Measurements from ENCODE around the gene TCF7L2. TPM values are rescaled to one million over a fixed set of nuclear protein-coding genes. Genes with fewer than 3 reads are reported as not detected.

TCF7L2 gene
- polyA plus RNA-seq, 1 experiment = 11.3 TPM

DNA sequence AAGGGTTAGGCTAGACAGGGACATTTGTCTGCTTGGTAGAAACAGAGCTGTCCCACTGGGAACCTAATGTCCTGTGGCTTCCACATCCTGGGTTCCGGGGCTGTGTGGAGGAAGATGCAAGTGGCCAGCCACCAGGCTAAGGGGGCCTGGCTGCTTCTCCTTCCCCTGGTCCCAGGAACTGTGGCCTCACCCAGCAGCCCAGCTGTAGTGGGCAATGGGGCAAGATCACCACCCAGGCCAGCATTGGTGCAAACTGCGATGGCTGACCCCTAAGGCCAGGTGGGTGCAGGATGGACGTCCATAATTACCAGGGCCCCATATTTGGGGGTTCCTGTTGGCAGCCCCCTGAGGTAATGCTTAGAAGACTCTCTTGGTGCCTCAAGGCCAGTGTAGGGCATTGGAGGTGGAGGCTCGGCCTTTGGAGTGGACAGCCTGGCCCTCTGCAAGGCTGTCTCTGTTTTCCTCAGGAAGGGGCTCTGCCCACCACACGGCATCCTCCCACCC lies 226.7 kb downstream of the TCF7L2 start:
- H3K27me3 ChIP-seq (ENCODE audit: control insufficient read depth, insufficient read depth, low read length) = 0 out of 2 replicates have a peak, but pooled peaks cover 1% of the 10 kb centered on the region
- no peak for DNase-seq (ENCODE audit: low read depth)
- H3K4me3 ChIP-seq (ENCODE audit: low read depth, low read length) = no peak overlapping the region
- CTCF ChIA-PET = no interaction called here
- TF ChIP-seq, protein P1, sequence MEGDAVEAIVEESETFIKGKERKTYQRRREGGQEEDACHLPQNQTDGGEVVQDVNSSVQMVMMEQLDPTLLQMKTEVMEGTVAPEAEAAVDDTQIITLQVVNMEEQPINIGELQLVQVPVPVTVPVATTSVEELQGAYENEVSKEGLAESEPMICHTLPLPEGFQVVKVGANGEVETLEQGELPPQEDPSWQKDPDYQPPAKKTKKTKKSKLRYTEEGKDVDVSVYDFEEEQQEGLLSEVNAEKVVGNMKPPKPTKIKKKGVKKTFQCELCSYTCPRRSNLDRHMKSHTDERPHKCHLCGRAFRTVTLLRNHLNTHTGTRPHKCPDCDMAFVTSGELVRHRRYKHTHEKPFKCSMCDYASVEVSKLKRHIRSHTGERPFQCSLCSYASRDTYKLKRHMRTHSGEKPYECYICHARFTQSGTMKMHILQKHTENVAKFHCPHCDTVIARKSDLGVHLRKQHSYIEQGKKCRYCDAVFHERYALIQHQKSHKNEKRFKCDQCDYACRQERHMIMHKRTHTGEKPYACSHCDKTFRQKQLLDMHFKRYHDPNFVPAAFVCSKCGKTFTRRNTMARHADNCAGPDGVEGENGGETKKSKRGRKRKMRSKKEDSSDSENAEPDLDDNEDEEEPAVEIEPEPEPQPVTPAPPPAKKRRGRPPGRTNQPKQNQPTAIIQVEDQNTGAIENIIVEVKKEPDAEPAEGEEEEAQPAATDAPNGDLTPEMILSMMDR (IDR thresholded peaks at IDR 0.05; ENCODE audit: insufficient read depth, low read depth, low read length) = no peak
- POLR2A ChIA-PET = no interaction called here
- H3K36me3 ChIP-seq (ENCODE audit: control insufficient read depth, insufficient read depth, low read length) = no peaks in the 10 kb centered on the region

- CTCF ChIA-PET = no interaction called here
- Histone ChIP-seq H3K27me3 (ENCODE audit: control insufficient read depth, insufficient read depth, low read length) (0 out of 2 replicates have a peak, but pooled peaks cover 1% of the 10 kb centered on the region), H3K4me3 (ENCODE audit: low read depth, low read length) (no peak overlapping the region), H3K36me3 (ENCODE audit: control insufficient read depth, insufficient read depth, low read length) (no peaks in the 10 kb centered on the region)
- POLR2A ChIA-PET = no interaction called here
- no peak for DNase-seq (ENCODE audit: low read depth)
- TF ChIP-seq, protein P1 (IDR thresholded peaks at IDR 0.05; ENCODE audit: insufficient read depth, low read depth, low read length) = no peak
Observed at GRCh38 chr10:113177156-113177935, 227.3 kb downstream of the TCF7L2 start.

- ChIA-PET POLR2A (no interaction called here), CTCF (no interaction called here)
- no peak for DNase-seq (ENCODE audit: low read depth)
- Histone ChIP-seq H3K36me3 (ENCODE audit: control insufficient read depth, insufficient read depth, low read length) (no peaks in the 10 kb centered on the region), H3K27me3 (ENCODE audit: control insufficient read depth, insufficient read depth, low read length) (0 out of 2 replicates have a peak, but pooled peaks cover 1% of the 10 kb centered on the region), H3K4me3 (ENCODE audit: low read depth, low read length) (no peak overlapping the region)
- TF ChIP-seq, protein P1 (IDR thresholded peaks at IDR 0.05; ENCODE audit: insufficient read depth, low read depth, low read length) = no peak
Observed at GRCh38 chr10:113177936-113178335, 227.9 kb downstream of the TCF7L2 start.

GRCh38 chr10:113178771-113179170 lies 228.7 kb downstream of the TCF7L2 start:
- ChIA-PET POLR2A (no interaction called here), CTCF (interaction anchor here (0.6 to 1.3 kb wide), 2 partner anchors 21 to 53 kb away, joined by 3 to 6 read pairs; no protein-coding TSS in a partner anchor)
- Histone ChIP-seq H3K4me3 (ENCODE audit: low read depth, low read length) (no peak overlapping the region), H3K36me3 (ENCODE audit: control insufficient read depth, insufficient read depth, low read length) (no peaks in the 10 kb centered on the region), H3K27me3 (ENCODE audit: control insufficient read depth, insufficient read depth, low read length) (0 out of 2 replicates have a peak, but pooled peaks cover 1% of the 10 kb centered on the region)
- no peak for DNase-seq (ENCODE audit: low read depth)
- TF ChIP-seq, protein P1 (IDR thresholded peaks at IDR 0.05; ENCODE audit: insufficient read depth, low read depth, low read length) = no peak

DNA sequence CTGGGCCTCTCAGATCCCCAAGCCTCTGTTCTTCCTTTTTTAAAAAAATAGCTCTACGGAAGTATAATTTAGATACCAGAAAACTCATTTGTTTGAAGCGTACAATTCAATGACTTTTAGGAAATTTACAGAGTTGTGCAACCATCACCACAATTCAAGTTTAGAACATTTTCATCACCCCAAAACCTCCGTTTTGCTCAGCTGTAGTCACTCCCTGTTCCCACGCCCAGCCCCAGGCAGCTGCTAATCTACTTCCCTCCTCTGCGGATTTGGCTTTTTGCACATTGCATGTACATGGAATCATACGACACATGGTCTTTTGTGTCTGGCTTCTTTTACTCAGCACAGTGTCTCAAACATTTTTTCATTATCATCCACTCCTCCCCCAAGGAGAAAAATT lies 229.2 kb downstream of the TCF7L2 start:
- DNase-seq (ENCODE audit: low read depth) = no peak
- TF ChIP-seq, protein P1 (IDR thresholded peaks at IDR 0.05; ENCODE audit: insufficient read depth, low read depth, low read length) = no peak
- POLR2A ChIA-PET = no interaction called here
- H3K36me3 ChIP-seq (ENCODE audit: control insufficient read depth, insufficient read depth, low read length) = no peaks in the 10 kb centered on the region
- CTCF ChIA-PET = interaction anchor here (1.3 kb wide), 1 partner anchor 20 kb away, joined by 3 read pairs; no protein-coding TSS in a partner anchor
- no peak overlapping the region for H3K4me3 ChIP-seq (ENCODE audit: low read depth, low read length)
- H3K27me3 ChIP-seq (ENCODE audit: control insufficient read depth, insufficient read depth, low read length) = 0 out of 2 replicates have a peak, but pooled peaks cover 1% of the 10 kb centered on the region
